ENCODE results near the gene GNAI1. TPM values are rescaled to one million over a fixed set of nuclear protein-coding genes. Genes with fewer than 3 reads are reported as not detected.

GNAI1 gene
- total and polyA plus RNA-seq, 2 of the 13 experiments (the other 11 are each of a cell fraction or from before 2014, with no cell fraction given): 3.5 to 5.7 TPM

DNA sequence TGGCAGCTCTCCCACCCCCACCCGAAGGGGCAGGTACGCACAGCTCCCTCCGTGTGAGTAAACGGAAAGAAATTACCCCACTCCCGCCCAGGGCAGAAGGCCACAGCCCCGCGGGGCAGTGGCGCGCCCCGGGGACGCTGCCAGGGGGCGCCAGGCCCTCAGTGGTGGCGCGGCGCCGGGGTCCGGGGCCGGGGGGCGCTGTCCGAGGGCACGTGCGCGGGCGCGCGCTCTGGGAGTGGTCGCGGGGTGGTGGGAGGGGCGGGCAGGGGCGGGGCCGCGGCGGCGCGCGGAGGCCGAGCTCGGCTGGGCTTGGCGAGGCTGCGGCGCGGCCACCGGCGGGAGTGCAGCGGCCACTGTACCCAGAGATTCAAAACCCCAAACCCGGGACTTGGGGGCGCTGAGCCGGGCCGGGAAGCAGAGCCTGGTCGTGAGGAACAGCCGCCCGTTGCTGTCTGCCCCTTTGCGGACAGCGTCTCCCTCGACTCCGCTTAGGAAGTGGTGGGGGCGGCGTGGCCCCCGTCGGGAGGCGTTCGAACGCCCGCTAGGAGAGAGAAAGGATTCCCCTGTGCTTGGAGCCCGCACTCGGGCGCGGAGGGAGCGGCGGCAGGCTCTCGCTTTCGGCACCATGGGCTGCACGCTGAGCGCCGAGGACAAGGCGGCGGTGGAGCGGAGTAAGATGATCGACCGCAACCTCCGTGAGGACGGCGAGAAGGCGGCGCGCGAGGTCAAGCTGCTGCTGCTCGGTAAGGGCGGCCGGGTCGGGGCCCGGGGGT, at the start of gene GNAI1 (continued):
- no peak for TF ChIP-seq DBP (CRISPR knock-in tag; IDR thresholded peaks at IDR 0.05; ENCODE audit: not compliant biosample characterization)
- 0 out of 2 replicates have a peak, but pooled peaks have one; percentile 77 for TF ChIP-seq ZNF124 (CRISPR knock-in tag; IDR thresholded peaks at IDR 0.05)
- no peak for TF ChIP-seq ISX (CRISPR knock-in tag; conservative IDR thresholded peaks at IDR 0.05)
- TF ChIP-seq BORCS8-MEF2B (CRISPR knock-in tag; IDR thresholded peaks at IDR 0.05): no peak
- TF ChIP-seq HNF4A (CRISPR knock-in tag; IDR thresholded peaks at IDR 0.05): no peak
- TF ChIP-seq ZMYM2 (CRISPR knock-in tag; IDR thresholded peaks at IDR 0.05): no peak
- TF ChIP-seq ZIK1 (CRISPR knock-in tag; IDR thresholded peaks at IDR 0.05; ENCODE audit: borderline replicate concordance, low read depth): no peak
- TF ChIP-seq, protein P1, sequence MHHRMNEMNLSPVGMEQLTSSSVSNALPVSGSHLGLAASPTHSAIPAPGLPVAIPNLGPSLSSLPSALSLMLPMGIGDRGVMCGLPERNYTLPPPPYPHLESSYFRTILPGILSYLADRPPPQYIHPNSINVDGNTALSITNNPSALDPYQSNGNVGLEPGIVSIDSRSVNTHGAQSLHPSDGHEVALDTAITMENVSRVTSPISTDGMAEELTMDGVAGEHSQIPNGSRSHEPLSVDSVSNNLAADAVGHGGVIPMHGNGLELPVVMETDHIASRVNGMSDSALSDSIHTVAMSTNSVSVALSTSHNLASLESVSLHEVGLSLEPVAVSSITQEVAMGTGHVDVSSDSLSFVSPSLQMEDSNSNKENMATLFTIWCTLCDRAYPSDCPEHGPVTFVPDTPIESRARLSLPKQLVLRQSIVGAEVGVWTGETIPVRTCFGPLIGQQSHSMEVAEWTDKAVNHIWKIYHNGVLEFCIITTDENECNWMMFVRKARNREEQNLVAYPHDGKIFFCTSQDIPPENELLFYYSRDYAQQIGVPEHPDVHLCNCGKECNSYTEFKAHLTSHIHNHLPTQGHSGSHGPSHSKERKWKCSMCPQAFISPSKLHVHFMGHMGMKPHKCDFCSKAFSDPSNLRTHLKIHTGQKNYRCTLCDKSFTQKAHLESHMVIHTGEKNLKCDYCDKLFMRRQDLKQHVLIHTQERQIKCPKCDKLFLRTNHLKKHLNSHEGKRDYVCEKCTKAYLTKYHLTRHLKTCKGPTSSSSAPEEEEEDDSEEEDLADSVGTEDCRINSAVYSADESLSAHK (CRISPR knock-in tag; IDR thresholded peaks at IDR 0.05; ENCODE audit: borderline replicate concordance): no peak
- TF ChIP-seq, protein P2, sequence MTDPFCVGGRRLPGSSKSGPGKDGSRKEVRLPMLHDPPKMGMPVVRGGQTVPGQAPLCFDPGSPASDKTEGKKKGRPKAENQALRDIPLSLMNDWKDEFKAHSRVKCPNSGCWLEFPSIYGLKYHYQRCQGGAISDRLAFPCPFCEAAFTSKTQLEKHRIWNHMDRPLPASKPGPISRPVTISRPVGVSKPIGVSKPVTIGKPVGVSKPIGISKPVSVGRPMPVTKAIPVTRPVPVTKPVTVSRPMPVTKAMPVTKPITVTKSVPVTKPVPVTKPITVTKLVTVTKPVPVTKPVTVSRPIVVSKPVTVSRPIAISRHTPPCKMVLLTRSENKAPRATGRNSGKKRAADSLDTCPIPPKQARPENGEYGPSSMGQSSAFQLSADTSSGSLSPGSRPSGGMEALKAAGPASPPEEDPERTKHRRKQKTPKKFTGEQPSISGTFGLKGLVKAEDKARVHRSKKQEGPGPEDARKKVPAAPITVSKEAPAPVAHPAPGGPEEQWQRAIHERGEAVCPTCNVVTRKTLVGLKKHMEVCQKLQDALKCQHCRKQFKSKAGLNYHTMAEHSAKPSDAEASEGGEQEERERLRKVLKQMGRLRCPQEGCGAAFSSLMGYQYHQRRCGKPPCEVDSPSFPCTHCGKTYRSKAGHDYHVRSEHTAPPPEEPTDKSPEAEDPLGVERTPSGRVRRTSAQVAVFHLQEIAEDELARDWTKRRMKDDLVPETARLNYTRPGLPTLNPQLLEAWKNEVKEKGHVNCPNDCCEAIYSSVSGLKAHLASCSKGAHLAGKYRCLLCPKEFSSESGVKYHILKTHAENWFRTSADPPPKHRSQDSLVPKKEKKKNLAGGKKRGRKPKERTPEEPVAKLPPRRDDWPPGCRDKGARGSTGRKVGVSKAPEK (CRISPR knock-in tag; IDR thresholded peaks at IDR 0.05; ENCODE audit: borderline replicate concordance): no peak
- no peak for TF ChIP-seq ZFP41 (CRISPR knock-in tag; IDR thresholded peaks at IDR 0.05; ENCODE audit: borderline replicate concordance)
- TF ChIP-seq ZNF777 (CRISPR knock-in tag; IDR thresholded peaks at IDR 0.05): peak; percentile 96
- TF ChIP-seq ZNF10 (CRISPR knock-in tag; IDR thresholded peaks at IDR 0.05; ENCODE audit: borderline replicate concordance, low read depth): no peak
- TF ChIP-seq PHF8 (CRISPR knock-in tag; IDR thresholded peaks at IDR 0.05): peak; percentile 66
- TF ChIP-seq HMGXB3 (CRISPR knock-in tag; IDR thresholded peaks at IDR 0.05; ENCODE audit: borderline replicate concordance): no peak
- TF ChIP-seq ERF (CRISPR knock-in tag; IDR thresholded peaks at IDR 0.05): no peak
- TF ChIP-seq ZNF709 (CRISPR knock-in tag; IDR thresholded peaks at IDR 0.05): no peak
